Activated CD4-positive, alpha-beta T cell treated with anti-CD3 and anti-CD28 coated beads, Interleukin-2, amount 10 ng/mL, durations not matched to agents 24 days and 14 days (primary cell): ENCODE measurements around the gene FOXA2. TPM values are rescaled to one million over a fixed set of nuclear protein-coding genes. Genes with fewer than 3 reads are reported as not detected.
"Not testable (repeated sequence)": the region's sequence is repeated elsewhere in the genome, so short reads cannot be mapped to it uniquely, and the experiment has no call there.

Experiments
- DNase-seq: peaks from one replicate; pipeline ENCODE4 v3.0.0; 2022
- H3K27ac Mint-ChIP-seq: one replicate; pipeline ENCODE4 v1.8.0; 2022; ENCODE audit warnings: mild to moderate bottlenecking, mixed read lengths
- H3K27me3 Mint-ChIP-seq: one replicate; pipeline ENCODE4 v1.8.0; 2022; ENCODE audit warnings: mixed read lengths
- H3K36me3 Mint-ChIP-seq: one replicate; pipeline ENCODE4 v1.8.0; 2022; ENCODE audit warnings: low read depth, mild to moderate bottlenecking, mixed read lengths
- H3K4me1 Mint-ChIP-seq: one replicate; pipeline ENCODE4 v1.8.0; 2021; ENCODE audit warnings: mixed read lengths
- H3K4me3 Mint-ChIP-seq: one replicate; pipeline ENCODE4 v1.8.0; 2022; ENCODE audit warnings: mild to moderate bottlenecking, moderate library complexity, mixed read lengths
- H3K9me3 Mint-ChIP-seq: one replicate; pipeline ENCODE4 v1.8.0; 2021; ENCODE audit warnings: mixed read lengths
- intact Hi-C: fragments of 100-400 bp; cut with micrococcal nuclease; formaldehyde crosslinking; loops from one replicate; pipeline ENCODE4 v1.15.1; 2023
- total RNA-seq: library from RNA; stranded (reverse); gene quantifications from 2 replicates; pipeline ENCODE4 v1.2.3, GENCODE V29; 2022

The FOXA2 gene
- total RNA-seq, 1 donor from 2014 or later, result not detected

DNA sequence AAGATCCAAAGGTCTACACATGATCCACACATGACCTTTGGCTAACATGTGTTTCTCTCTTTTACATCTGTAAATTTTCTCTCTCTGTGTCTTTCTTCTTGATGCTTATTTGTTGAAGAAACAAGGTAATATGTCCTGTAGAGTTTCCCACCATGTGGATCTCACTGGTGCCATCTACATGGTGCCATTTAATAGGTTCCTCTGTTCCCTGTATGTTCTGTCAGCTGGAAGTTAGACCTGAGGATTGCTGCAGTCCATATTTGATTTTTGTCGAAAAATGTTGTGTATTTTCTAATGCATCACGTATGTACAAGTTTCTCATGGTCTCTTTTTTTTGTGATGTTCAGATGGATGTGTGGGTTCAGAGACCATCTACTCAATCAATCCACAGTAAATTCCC is 30.0 kb downstream of the FOXA2 start:
- Mint-ChIP-seq H3K27ac (no peak overlapping the region), H3K4me1 (no peaks in the 10 kb centered on the region), H3K4me3 (no peak overlapping the region)

DNA sequence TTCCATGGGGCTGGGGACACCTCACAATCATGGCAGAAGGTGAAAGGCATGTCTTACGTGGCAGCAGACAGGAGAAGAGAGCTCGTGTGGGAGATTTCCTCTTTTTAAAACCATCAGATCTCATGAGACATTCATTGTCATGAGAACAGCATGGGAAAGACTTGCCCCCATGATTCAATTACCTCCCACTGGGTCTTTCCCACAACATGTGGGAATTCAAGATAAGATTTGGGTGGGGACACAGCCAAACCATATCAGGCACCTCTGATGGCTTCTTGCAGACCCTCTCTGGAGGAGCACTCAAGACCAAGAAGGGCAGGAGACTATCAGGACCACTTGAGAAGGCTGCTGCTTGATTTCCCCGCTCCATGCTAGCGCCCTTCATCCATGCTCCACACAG is 33.9 kb downstream of the FOXA2 start:
- H3K36me3 Mint-ChIP-seq, H3K27me3 Mint-ChIP-seq, H3K4me3 Mint-ChIP-seq, H3K27ac Mint-ChIP-seq, DNase-seq, intact Hi-C loops, H3K4me1 Mint-ChIP-seq, H3K9me3 Mint-ChIP-seq: not testable (repeated sequence)

More for the DNA sequence above, 30.0 kb downstream of the FOXA2 start:
- H3K27me3 Mint-ChIP-seq, result peaks cover 11% of the 10 kb centered on the region
- H3K36me3 Mint-ChIP-seq, result no peaks in the 10 kb centered on the region
- intact Hi-C loops, result no loop called here
- no peak for DNase-seq
- peaks cover 5% of the 10 kb centered on the region for H3K9me3 Mint-ChIP-seq

DNA sequence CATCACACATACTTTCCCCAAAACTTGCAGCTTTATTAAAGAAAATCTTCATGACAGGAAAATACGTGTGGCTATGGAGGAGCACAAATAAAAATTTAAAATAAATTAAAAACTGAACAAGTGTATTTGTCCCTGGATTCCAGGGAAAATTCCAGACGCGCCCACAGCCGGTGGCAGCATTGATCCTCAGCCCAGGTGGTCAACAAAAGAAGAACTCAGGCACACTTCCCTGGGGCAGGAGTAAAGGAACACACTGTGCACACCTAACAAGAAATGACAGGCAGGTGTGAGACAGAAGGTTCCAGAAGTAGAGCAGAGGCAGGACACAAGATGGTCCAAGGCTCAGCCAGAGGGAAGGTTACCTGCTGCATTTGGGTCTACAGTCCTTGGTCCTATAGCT is 36.3 kb downstream of the FOXA2 start:
- peaks cover 8% of the 10 kb centered on the region for H3K9me3 Mint-ChIP-seq
- H3K36me3 Mint-ChIP-seq, result no peaks in the 10 kb centered on the region
- no peaks in the 10 kb centered on the region for H3K4me1 Mint-ChIP-seq
- no peak for DNase-seq
- no peak overlapping the region for H3K4me3 Mint-ChIP-seq
- no peaks in the 10 kb centered on the region for H3K27me3 Mint-ChIP-seq
- no peak overlapping the region for H3K27ac Mint-ChIP-seq
- intact Hi-C loops, result no loop called here

DNA sequence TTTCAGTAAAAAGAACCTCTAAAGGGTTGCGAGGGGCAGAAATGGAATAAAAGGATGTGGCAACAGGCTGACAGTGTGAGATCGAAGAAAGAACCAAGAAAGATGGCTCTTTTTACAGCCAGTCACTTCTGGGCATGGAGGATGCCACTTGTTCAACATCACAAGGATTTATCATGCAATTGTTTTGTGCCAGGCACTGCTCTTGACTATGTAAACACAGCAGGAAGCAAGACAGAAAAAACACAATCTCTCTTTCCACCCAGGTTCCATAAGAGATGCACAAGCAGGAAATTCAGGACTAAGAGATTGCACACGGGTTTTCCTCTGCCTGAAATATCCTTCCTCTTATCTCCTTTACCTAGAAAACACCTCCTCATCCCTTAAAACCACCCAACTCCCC is 38.0 kb downstream of the FOXA2 start:
- H3K27me3 Mint-ChIP-seq, result no peaks in the 10 kb centered on the region
- no peaks in the 10 kb centered on the region for H3K36me3 Mint-ChIP-seq
- H3K9me3 Mint-ChIP-seq, result peaks cover 4% of the 10 kb centered on the region
- intact Hi-C loops, result no loop called here
- no peak overlapping the region for H3K27ac Mint-ChIP-seq
- DNase-seq, result no peak
- H3K4me1 Mint-ChIP-seq, result no peaks in the 10 kb centered on the region
- no peak overlapping the region for H3K4me3 Mint-ChIP-seq

DNA sequence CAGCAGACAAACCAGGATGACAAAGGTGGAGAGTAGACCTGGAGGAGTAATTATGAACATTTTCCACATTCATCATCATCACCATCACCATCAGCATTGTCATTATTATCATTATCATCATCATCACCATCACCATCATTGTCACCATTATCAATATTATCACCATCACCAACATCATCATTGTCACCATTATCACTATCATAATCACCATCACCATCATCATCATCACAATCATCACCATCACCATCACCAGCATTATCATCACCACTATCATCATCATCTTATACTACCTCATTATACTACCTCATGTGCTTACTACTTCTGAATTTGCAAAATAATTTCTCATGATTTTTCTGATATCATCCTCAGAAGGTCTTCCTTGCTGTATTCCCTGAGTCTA is 39.3 kb downstream of the FOXA2 start:
- no peak for DNase-seq
- Mint-ChIP-seq H3K4me1 (no peaks in the 10 kb centered on the region), H3K36me3 (no peaks in the 10 kb centered on the region), H3K27me3 (no peaks in the 10 kb centered on the region), H3K9me3 (peaks cover 4% of the 10 kb centered on the region), H3K27ac (no peak overlapping the region), H3K4me3 (no peak overlapping the region)
- intact Hi-C loops, result no loop called here

DNA sequence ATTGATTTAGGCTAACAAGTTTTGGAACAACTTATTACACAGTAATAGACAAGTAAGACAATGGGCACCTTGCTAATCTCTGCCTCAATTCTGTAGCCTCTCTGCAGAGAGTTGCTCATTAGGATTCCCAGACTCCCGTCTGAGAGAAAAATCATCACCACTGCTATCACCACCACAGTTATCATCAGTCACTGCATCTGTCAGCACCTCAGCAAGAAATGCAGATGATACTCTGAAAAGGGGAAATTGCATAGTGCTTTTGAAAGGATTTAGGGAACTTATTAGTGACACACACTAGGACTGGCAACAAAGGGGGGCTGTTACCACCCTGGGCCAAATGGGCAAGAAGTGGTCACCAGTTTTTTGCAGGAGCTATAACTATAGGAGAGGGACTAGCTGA is 39.9 kb downstream of the FOXA2 start:
- no peak for DNase-seq
- Mint-ChIP-seq H3K27me3 (no peaks in the 10 kb centered on the region), H3K27ac (no peak overlapping the region), H3K36me3 (no peaks in the 10 kb centered on the region), H3K9me3 (peaks cover 4% of the 10 kb centered on the region), H3K4me3 (no peak overlapping the region), H3K4me1 (no peaks in the 10 kb centered on the region)
- intact Hi-C loops, result no loop called here

DNA sequence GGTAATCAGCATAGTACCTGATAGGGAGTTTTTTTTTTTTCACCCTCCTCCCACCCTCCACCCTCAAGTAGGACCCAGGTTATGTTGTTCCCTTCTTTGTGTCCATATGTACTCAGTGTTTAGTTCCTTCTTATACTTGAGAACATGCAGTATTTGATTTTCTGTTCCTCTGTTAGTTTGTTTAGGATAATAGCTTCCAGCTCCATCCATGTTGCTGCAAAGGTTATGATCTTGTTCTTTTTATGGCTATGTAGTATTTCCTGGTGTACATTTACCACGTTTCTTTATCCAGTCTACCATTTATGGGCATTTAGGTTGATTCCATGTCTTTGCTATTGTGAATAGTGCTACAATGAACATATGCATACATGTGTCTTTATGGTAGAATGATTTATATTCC is 41.9 kb downstream of the FOXA2 start:
- no peak for DNase-seq
- Mint-ChIP-seq H3K9me3 (peaks cover 4% of the 10 kb centered on the region), H3K4me1 (no peaks in the 10 kb centered on the region), H3K27ac (no peak overlapping the region), H3K36me3 (no peaks in the 10 kb centered on the region), H3K4me3 (no peak overlapping the region), H3K27me3 (no peaks in the 10 kb centered on the region)
- intact Hi-C loops, result no loop called here

DNA sequence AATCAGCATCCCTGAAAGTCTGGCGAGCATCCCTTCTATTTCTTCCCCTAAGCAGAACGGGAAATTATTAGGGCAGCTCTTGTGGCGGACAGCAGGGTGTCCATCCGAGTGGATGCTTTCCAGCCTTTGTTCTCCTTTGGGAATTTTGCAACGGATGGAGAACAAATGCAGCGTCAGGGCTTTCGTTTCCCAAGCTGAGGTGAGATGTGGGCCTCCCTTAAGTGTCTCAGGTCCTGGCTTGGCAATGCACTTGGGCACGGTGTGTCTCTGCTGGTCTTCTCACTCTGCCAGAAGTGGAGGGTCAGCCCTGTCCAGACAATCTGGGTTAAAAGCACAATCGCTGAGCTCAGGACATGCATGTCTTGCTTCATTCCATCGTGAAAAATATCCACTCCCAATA is 43.5 kb downstream of the FOXA2 start:
- no peaks in the 10 kb centered on the region for H3K27me3 Mint-ChIP-seq
- no peak for DNase-seq
- no peak overlapping the region for H3K27ac Mint-ChIP-seq
- no peak overlapping the region for H3K4me3 Mint-ChIP-seq
- peaks cover 4% of the 10 kb centered on the region for H3K9me3 Mint-ChIP-seq
- intact Hi-C loops, result no loop called here
- no peaks in the 10 kb centered on the region for H3K36me3 Mint-ChIP-seq
- H3K4me1 Mint-ChIP-seq, result no peaks in the 10 kb centered on the region

DNA sequence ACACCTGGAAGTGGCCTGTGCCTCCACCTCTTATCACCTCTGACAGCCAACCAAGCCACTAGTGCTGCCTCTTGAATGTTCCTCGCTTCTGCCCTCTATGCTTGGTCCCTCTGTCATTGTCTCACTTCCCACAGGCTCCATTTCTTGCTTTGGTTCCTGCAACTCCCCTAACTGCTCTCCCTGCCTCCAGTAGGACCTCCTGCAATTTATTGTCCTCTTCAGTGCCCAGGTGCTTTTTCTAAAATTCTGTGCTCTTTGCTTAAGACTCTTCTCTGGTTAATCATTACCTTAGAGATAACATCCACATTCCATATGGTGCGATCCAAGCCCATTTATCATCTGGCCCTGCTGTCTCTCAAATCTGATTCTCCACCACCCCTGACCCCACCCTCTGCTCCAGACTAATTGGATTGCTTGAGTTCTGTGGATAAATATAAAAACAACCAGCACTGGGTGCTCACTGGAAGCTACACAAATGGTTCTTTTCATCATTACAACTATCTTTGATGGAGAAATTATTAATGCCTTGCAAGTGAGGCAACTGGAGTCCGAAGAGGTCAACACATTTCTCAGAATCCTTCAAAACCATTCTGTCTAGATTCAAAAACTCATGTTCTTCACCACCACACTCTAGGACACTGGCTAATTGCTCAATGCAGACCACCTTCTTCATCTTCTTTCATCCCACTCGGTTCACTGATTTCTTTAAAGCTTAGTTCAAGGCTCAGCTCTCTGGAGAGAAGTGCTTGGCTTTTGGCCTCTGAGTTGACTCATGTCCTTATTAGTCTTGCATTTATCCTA is 47.2 kb downstream of the FOXA2 start:
- H3K4me3 Mint-ChIP-seq, result no peak overlapping the region
- DNase-seq, result no peak
- H3K4me1 Mint-ChIP-seq, result no peaks in the 10 kb centered on the region
- H3K9me3 Mint-ChIP-seq, result no peaks in the 10 kb centered on the region
- intact Hi-C loops, result no loop called here
- H3K36me3 Mint-ChIP-seq, result no peaks in the 10 kb centered on the region
- no peak overlapping the region for H3K27ac Mint-ChIP-seq
- H3K27me3 Mint-ChIP-seq, result no peaks in the 10 kb centered on the region

DNA sequence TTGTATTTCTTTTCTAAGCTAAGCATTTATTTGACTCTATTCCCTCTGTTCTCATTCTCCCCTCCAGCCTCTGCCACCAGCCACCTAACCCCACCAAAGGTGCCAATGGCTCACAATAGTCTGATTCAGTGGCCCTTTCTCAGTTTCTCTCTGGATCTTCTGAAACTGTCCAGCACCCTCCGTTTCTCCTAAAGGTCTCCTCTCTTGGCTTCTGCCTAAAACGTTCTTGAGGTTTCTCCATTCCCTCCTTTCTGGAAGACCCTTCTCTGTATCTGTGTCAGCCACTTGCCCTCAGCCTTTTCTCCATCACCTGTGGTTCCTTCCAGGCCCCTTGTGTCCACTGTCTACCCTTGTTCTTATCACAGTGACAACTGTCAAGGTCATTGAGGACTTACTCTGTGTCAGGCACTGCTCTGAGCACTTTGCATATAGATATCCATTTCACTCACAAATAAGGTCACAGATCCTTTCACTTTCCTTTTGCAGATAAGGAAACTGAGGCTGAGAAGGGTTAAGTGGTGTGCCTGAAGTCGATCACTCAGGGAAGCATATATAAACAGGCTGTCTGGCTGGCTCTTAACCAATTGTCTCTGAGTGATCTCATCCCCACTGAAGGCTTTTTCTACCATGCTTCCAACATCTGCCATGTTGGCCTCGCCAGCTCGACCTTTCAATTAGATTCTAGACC is 48.1 kb downstream of the FOXA2 start:
- Mint-ChIP-seq H3K27me3 (no peaks in the 10 kb centered on the region), H3K9me3 (no peaks in the 10 kb centered on the region), H3K4me1 (no peaks in the 10 kb centered on the region), H3K27ac (no peak overlapping the region), H3K4me3 (no peak overlapping the region), H3K36me3 (no peaks in the 10 kb centered on the region)
- no peak for DNase-seq
- intact Hi-C loops, result no loop called here

DNA sequence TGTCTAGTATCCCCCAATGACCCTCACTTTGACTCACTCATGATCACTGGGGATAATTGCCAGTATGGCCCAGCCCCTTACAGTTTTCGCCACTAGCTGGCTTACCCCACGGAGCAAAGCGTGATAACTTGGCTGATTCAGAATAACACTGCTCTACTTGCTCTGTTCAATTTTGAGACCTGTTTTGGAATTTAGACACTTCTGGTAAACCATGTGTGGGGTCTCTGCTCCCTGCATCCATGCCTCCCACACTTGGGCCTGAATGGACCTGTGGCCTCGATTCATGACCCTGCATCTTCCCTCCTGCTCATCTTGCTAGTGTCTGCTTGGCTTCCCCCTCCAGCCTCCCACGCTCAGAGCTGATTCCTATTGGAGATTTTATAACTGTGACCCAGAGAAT is 48.9 kb downstream of the FOXA2 start:
- Mint-ChIP-seq H3K4me3 (no peak overlapping the region), H3K27ac (no peak overlapping the region), H3K9me3 (no peaks in the 10 kb centered on the region), H3K4me1 (no peaks in the 10 kb centered on the region), H3K27me3 (no peaks in the 10 kb centered on the region), H3K36me3 (no peaks in the 10 kb centered on the region)
- no peak for DNase-seq
- intact Hi-C loops, result no loop called here

DNA sequence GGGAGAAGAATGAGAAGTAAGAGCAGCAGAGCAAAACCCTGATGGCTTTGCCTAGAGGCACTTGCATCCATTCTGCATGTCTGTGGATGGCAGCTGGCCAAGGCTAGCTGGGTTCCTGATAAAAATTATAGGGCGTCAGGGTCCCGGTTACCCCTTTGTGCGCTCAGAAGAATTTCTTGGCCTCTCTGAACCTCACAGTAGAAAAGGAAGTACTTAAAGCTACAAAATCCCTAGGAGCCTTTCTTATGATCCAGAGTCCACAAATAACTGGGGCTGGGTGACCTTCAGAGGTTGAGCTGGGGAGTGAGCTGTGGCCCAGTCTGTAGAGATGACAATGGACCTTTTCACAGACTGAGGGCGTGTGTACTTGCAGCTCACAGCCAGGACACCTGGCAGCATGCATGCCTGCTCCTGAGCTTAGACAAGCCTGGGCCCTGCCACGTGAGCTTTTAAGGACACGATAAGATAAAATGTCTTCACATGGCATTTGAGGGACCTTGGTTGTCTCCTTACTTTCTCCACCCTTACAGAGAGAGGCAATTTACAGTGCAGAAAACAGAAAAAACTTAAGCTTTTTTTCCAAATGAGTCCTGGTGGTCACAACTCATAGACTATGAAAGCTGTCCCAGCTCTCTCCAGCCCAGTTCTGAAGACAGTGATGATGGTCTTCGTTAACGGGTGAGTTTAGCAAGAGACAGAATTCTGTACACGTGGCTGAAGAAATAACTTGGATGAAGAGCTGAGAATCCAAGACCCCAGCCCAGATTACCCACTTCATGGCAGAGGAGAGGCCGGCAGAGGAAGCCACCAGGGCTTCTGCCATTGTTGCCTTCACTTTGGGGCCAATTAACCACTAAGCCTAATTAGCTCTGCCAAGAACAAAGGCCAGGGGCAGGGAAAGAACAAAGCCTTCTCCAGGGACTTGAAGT is 50.3 kb downstream of the FOXA2 start:
- intact Hi-C loops, result no loop called here
- Mint-ChIP-seq H3K4me3 (no peak overlapping the region), H3K9me3 (no peaks in the 10 kb centered on the region), H3K36me3 (no peaks in the 10 kb centered on the region), H3K27ac (no peak overlapping the region), H3K27me3 (no peaks in the 10 kb centered on the region), H3K4me1 (no peaks in the 10 kb centered on the region)
- DNase-seq, result no peak

DNA sequence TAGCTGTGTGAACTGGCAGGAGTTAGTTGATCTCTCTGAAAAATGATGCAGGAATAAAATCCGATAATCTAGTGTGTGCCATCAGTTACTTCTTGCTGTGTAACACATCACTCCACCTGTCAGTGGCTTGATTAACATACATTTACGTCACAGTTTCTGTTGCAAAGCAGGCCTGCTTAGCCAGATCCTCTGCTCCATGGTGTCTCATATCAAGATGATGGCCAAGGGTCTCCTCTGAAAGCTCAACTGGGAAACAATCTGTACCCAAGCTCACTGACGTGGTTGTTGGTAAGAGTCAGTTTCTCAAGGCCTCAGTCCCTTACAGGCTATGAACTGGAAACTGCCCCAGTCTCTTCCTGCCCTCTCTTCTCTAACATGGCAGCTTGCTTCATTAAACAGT is 51.8 kb downstream of the FOXA2 start:
- intact Hi-C loops, result no loop called here
- Mint-ChIP-seq H3K4me1 (no peaks in the 10 kb centered on the region), H3K4me3 (no peak overlapping the region), H3K27me3 (no peaks in the 10 kb centered on the region), H3K36me3 (no peaks in the 10 kb centered on the region), H3K27ac (no peak overlapping the region), H3K9me3 (no peaks in the 10 kb centered on the region)
- no peak for DNase-seq

DNA sequence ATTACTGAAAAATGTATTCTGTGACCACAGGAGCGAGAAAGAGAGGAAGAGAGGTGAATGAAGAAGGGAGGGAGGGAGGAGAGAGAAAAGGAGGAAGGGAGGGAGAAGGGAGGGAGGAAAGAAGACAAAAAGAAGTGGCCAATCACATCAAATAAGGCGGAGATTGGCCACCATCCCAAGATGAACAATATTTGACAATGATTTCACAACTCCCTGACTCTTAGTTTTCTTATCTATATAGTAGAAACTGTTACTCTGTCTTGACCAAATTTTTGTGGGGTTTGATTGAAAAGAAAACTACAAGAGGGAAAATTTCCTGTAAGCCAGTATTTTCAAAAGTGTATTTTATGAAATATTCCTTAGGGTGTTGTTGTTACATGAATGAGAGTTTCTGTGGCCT is 52.6 kb downstream of the FOXA2 start:
- H3K4me3 Mint-ChIP-seq, result no peak overlapping the region
- no peak for DNase-seq
- H3K27ac Mint-ChIP-seq, result no peak overlapping the region
- no peaks in the 10 kb centered on the region for H3K9me3 Mint-ChIP-seq
- no peaks in the 10 kb centered on the region for H3K4me1 Mint-ChIP-seq
- no peaks in the 10 kb centered on the region for H3K27me3 Mint-ChIP-seq
- no peaks in the 10 kb centered on the region for H3K36me3 Mint-ChIP-seq
- intact Hi-C loops, result no loop called here
